Esophagus muscularis mucosa (tissue), 3 donors: ENCODE data around the gene AHRR.

ENCODE experiments used
- POLR2AphosphoS5 ChIP-seq, 2 donors: sonication (generic); formaldehyde crosslinking; IDR thresholded peaks; one replicate each; pipeline ENCODE4 v1.6.1; 2017; ENCODE audit warnings: antibody characterized with exemption in 2 of 2
- TF ChIP-seq, protein P1 (sequence below), 3 experiments: fragments of 200-600 bp in 2 of 3; fragments of 450-650 bp in 1 of 3; sonication (generic) in 2 of 3; IDR thresholded peaks; one replicate each; pipeline ENCODE4 v1.5.1; 2017 to 2019; ENCODE audit warnings: antibody characterized with exemption in 3 of 3, mild to moderate bottlenecking in 2 of 3, moderate library complexity in 1 of 3

GRCh38 chr5:427415-428087 is 106.0 kb downstream of the AHRR start:
- TF ChIP-seq, protein P1, sequence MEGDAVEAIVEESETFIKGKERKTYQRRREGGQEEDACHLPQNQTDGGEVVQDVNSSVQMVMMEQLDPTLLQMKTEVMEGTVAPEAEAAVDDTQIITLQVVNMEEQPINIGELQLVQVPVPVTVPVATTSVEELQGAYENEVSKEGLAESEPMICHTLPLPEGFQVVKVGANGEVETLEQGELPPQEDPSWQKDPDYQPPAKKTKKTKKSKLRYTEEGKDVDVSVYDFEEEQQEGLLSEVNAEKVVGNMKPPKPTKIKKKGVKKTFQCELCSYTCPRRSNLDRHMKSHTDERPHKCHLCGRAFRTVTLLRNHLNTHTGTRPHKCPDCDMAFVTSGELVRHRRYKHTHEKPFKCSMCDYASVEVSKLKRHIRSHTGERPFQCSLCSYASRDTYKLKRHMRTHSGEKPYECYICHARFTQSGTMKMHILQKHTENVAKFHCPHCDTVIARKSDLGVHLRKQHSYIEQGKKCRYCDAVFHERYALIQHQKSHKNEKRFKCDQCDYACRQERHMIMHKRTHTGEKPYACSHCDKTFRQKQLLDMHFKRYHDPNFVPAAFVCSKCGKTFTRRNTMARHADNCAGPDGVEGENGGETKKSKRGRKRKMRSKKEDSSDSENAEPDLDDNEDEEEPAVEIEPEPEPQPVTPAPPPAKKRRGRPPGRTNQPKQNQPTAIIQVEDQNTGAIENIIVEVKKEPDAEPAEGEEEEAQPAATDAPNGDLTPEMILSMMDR (IDR thresholded peaks at IDR 0.05), result no peak
- no peak for TF ChIP-seq POLR2AphosphoS5 (IDR thresholded peaks at IDR 0.05)
